Sigmoid colon (tissue), 4 donors: ENCODE measurements around the gene IL24.

ENCODE experiments used
- CTCF ChIP-seq, 4 experiments: fragments of 450-650 bp in 3 of 4; fragments of 200-600 bp in 1 of 4; IDR thresholded peaks; one replicate each; pipeline ENCODE4 v1.5.1; 2016 to 2019; ENCODE audit warnings: antibody characterized with exemption in 4 of 4, mild to moderate bottlenecking in 3 of 4, moderate library complexity in 2 of 4
- POLR2A ChIP-seq, 2 donors: fragments of 450-650 bp; IDR thresholded peaks; one replicate each; pipeline ENCODE4 v1.6.1; 2016; ENCODE audit warnings: antibody characterized with exemption in 2 of 2, mild to moderate bottlenecking in 2 of 2, moderate library complexity in 2 of 2
- POLR2AphosphoS5 ChIP-seq, 4 donors: sonication (generic); formaldehyde crosslinking; IDR thresholded peaks; one replicate each; pipeline ENCODE4 v1.6.1; 2017; ENCODE audit warnings: antibody characterized with exemption in 4 of 4

- TF ChIP-seq CTCF (IDR thresholded peaks at IDR 0.05) (peak; percentile 54 to 86 (median 82)), POLR2A (IDR thresholded peaks at IDR 0.05) (no peak), POLR2AphosphoS5 (IDR thresholded peaks at IDR 0.05) (peak in 2 of 4 donors; percentile 62 to 71)
Observed at GRCh38 chr1:206912445-206913095, 15.3 kb downstream of the IL24 start.
